SKM-1 (cell line): ENCODE results near the gene IL12RB1.

Source experiments
- DNase-seq: peaks from one replicate; lab custom pipeline; 2025; ENCODE audit not compliant: unreplicated experiment; lab: John Stamatoyannopoulos, UW

IL12RB1 gene

GRCh38 chr19:18090545-18091216 lies 3.9 kb upstream of the IL12RB1 start:
- no peak for DNase-seq

GRCh38 chr19:18089726-18090125 lies 3.0 kb upstream of the IL12RB1 start:
- no peak for DNase-seq

- DNase-seq, result peak; percentile 71
Observed at GRCh38 chr19:18089096-18089541, 2.4 kb upstream of the IL12RB1 start.

- DNase-seq, result no peak
Observed at GRCh38 chr19:18085702-18086457, 854 bp downstream of the IL12RB1 start.

GRCh38 chr19:18083929-18084684 lies 2.6 kb downstream of the IL12RB1 start:
- no peak for DNase-seq

- DNase-seq, result no peak
Observed at GRCh38 chr19:18074192-18074591, 12.5 kb downstream of the IL12RB1 start.

- no peak for DNase-seq
Observed at GRCh38 chr19:18073197-18073596, 13.5 kb downstream of the IL12RB1 start.

GRCh38 chr19:18072335-18072734 lies 14.4 kb downstream of the IL12RB1 start:
- DNase-seq, result no peak

GRCh38 chr19:18070181-18070580 lies 16.6 kb downstream of the IL12RB1 start:
- no peak for DNase-seq

- DNase-seq, result no peak
Observed at GRCh38 chr19:18069383-18069782, 17.4 kb downstream of the IL12RB1 start.

- no peak for DNase-seq
Observed at GRCh38 chr19:18068395-18068794, 18.3 kb downstream of the IL12RB1 start.

- no peak for DNase-seq
Observed at GRCh38 chr19:18065173-18065495, 21.6 kb downstream of the IL12RB1 start.

GRCh38 chr19:18063463-18063862 lies 23.3 kb downstream of the IL12RB1 start:
- DNase-seq, result no peak

- no peak for DNase-seq
Observed at GRCh38 chr19:18062028-18062427, 24.7 kb downstream of the IL12RB1 start.

- DNase-seq, result no peak
Observed at GRCh38 chr19:18060472-18060871, 26.3 kb downstream of the IL12RB1 start.

GRCh38 chr19:18059902-18060301 lies 26.8 kb downstream of the IL12RB1 start:
- DNase-seq, result no peak

- no peak for DNase-seq
Observed at GRCh38 chr19:18059297-18059696, 27.4 kb downstream of the IL12RB1 start.

GRCh38 chr19:18058208-18059009 lies 28.3 kb downstream of the IL12RB1 start:
- peak; percentile 41 for DNase-seq

GRCh38 chr19:18057557-18057956 lies 29.2 kb downstream of the IL12RB1 start:
- DNase-seq, result no peak

- DNase-seq, result no peak
Observed at GRCh38 chr19:18055967-18056366, 30.8 kb downstream of the IL12RB1 start.

- no peak for DNase-seq
Observed at GRCh38 chr19:18053576-18054219, 33.0 kb downstream of the IL12RB1 start.
